Hepatic stellate cell (primary cell): ENCODE data around the gene USP12.

Experiments
- DNase-seq: peaks from one replicate; pipeline ENCODE4 v3.0.0; 2011; ENCODE audit warnings: low spot score

USP12 gene

GRCh38 chr13:27183561-27184147, 12.0 kb upstream of the USP12 start:
- DNase-seq: no peak

- peak; percentile 79 for DNase-seq
Observed at GRCh38 chr13:27182844-27183497, 11.4 kb upstream of the USP12 start.

- no peak for DNase-seq
Observed at GRCh38 chr13:27182054-27182453, 10.4 kb upstream of the USP12 start.

DNA sequence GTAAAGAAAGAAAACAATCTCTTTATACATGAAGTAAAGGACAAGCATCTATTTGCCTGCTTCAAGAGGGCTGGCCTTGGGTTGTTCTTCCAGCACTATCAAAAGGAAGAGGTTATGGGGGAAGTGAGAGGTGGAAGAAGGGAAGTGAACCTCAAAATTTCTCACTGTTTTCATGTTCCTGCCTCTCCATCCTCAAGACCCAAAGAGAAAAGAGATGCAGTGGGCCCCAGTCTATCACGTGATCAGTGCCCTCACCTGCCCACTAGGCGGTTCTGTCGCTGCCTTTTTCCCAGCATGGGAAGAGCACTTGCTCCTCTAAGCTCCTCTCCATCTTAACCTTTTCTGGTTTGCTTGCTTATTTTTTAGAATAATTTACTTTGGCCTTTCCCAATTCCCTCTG, 6.2 kb upstream of the USP12 start:
- DNase-seq: no peak

DNA sequence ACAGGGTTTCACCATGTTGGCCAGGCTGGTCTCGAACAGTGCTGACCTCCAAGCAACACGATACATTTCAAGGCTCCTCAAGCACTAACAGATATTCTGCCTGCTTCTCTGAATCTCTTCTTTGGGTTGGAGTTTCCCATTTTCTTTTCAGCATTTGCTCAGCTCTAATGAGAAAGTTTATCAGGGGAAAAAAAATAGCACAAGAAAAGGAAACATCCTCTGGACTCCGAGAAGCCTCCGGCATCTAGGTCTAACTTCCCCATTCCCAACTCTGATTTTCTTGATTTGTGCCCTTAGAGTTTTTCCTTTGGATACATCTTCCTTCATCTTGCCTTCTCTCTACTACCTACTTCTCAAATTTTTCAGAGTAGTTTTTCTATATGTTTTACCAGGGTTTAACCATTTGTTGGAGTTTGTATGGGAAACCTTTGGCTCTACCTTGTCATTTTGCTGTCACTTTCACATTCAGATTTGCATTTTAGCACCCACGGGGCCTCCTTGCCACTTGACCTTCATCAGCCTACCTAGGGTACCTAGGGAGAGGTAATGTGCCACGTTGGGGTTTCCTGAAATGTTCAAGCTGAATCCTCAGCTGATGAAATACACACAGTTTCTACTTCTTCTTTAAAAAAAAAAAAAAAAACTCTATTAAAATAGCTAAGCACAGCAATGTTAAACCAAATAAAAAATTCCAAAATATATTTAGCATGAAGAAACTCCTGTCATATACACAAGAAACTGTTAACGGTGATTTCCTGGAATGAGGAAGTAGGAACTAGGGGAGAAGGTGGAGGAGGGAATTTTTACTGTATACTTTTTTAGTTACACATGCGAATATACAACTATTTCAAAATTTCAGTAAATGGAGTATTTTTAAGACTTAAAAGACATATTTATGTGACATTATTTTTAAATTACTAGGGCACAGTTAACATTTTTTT, 5.1 kb upstream of the USP12 start:
- DNase-seq: no peak

DNA sequence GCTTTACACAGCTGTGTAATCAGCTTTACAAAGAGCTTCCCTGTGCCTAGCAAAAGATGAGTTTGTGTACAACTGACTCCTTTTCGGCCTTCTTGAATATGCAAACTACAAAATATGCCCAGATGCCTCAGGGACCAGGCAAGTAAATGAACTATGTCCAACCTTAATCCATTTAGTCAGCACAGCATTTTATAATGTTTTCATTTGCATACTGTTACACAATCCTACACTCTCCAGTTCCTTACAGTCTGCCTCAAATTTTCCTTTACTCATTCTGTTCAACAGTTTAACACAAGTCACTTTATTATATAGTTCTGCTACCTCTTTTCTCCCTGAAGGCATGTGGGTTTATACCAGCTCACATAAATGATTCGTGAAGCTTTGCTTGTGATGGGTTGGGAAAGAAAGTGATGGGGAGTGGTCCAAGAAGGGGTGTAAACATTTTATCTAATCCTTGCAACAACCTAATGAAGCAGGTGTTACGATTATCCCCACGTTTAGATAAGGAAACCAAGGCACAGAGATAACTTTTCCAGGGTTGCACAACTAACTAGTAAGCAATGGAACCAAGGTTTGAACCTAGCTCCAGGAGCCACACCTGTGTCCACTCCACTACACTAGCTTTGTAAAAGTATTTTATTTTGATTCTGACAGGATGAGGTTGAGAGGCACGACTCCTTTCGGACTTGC, 3.3 kb upstream of the USP12 start:
- DNase-seq: no peak

GRCh38 chr13:27172495-27172842, 858 bp upstream of the USP12 start:
- DNase-seq: peak; percentile 26

GRCh38 chr13:27171827-27172494, 350 bp upstream of the USP12 start:
- peak; percentile 91 for DNase-seq

GRCh38 chr13:27170516-27171243, 931 bp downstream of the USP12 start:
- DNase-seq: peak; percentile 35

GRCh38 chr13:27170221-27170515, 1.4 kb downstream of the USP12 start:
- DNase-seq: peak; percentile 67

- peak; percentile 14 for DNase-seq
Observed at GRCh38 chr13:27168906-27169657, 2.5 kb downstream of the USP12 start.

DNA sequence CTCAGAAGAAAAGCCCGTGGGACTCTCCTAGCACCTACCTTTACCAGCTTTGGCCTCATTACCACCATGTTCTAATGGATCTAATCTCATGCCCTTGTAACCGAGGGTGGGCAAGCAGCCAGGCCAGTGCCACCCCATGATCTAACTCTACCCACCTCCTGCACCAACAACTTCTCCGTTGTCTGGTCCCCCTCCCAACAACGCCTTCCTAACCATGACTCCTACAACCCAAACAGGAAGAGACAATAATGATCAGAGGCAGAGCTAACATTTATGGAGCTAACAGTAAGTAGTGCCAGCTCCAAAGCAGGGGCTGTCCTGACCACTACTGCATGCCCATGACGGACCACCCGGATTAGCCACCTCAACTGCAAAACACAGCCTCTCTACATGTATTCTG, 3.5 kb downstream of the USP12 start:
- no peak for DNase-seq

DNA sequence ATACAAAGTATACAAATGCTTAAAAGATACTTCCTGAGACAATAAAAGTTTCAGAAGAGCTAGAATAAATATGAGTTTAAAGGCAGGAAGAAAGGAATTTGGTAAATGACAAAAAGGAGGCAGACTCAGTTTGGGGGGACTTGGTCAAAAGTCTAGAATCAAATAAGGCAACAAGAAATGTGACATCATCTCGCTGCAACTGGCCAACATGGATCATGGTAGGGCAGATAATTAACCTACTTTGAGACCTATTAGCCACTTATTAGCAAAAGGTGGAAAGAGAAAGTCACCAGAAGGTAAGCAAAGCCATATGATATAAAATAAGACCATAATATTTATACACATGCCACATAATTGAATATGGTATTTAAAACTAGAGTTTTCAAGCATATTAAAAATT, 5.3 kb downstream of the USP12 start:
- no peak for DNase-seq

DNA sequence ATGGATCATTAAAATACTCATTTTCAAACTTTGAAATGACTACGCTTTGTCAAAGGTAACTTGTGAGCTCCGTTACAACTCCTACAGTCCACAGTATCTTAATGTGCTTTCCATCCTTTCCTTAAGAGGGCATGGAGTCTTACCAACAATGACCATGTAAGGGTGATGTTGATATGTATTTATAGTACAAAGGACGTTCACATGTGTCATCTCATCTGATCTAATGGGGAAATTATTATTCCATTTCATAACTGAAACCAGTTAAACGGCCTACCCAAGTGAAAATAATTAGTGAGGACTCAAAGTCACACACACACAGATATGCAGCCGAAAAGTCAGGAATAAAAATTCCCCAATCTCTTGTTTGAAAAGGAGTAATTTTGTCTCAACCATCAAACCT, 9.6 kb downstream of the USP12 start:
- DNase-seq: peak; percentile 13

DNA sequence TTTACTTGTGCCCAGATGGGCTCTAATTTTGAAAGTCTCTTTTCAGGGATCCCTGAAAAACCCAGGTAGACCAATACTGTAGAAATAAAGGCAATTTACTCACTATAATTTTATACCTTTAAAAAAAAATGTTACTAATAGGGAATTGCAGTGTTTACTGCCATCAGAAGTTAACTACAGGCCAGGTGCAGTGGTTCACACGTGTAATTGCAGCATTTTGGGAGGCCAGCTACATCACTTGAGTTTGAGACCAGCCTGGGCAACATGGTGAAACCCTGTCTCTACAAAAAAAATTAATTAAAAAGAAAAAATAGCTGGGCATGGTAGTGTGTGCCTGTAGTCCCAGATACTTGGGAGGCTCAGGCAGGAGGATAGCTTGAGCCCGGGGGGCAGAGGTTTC, 10.2 kb downstream of the USP12 start:
- no peak for DNase-seq

DNA sequence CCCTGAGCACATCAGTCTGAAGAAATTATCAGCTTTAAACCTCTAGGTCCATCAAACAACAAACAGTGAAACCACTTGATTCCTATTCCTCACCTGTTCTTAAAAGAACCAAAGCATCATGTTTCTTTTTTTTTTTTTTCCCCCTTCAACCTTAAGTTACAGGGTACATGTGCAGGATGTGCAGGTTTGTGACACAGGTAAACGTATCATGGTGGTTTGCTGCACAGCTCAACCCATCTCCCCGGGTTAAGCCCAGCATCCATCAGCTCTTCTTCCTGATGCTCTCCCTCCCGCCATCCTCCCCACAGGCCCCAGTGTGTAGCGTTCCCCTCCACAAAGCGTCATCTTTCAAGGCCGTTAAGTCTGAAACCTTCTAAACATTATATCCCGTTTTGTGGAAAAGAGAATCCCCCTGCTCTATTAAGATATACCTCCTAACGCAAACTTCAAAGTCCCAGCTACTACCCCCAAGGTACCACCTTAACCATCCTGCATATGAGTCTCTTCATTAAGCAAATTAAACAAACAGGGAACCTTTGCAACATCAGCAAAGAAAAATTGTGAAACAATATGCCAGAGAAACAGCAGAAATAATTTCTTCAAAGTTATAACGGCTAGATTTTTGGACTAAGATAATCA, 10.8 kb downstream of the USP12 start:
- no peak for DNase-seq

- no peak for DNase-seq
Observed at GRCh38 chr13:27159806-27160563, 11.6 kb downstream of the USP12 start.

- no peak for DNase-seq
Observed at GRCh38 chr13:27158335-27158734, 13.3 kb downstream of the USP12 start.

- no peak for DNase-seq
Observed at GRCh38 chr13:27151798-27152599, 19.6 kb downstream of the USP12 start.
